ENCODE data around the gene CLDND2.

The CLDND2 gene

GRCh38 chr19:51354742-51355148 lies 14.1 kb downstream of the CLDND2 start:
- no peak for DNase-seq (ENCODE audit: low read depth in 1 of 2, low spot score in 1 of 2)

DNA sequence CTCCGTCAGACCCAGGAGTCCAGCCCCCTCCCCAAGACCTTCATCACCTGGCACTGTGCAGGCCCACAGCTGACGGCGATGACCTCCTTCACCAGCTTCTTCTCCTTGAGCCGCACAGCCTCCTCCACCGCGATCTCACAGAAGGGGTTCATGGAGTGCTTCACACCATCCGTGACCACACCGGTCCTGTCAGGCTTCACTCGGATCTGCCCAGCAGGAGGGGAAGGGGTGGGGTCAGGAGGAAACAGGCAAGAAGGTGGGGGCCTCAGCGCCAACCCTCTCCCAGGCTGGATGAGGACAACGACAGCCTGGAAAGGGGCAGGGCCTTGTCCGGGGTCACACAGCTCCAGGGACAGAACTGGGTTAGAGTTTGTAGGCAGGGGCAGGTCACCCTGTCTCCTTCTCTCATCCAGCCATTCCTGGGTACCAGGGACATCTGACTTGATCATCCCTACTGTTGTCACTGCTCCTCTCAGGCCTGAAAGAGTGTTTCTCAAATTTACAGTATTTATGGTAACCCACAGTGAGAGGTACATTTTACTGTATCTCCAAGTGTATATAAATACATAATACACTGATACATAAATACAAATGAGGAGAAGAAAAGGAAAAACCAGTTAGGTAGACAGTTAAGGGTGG lies 14.6 kb downstream of the CLDND2 start:
- no peak for DNase-seq (ENCODE audit: low read depth in 1 of 2, low spot score in 1 of 2)

DNA sequence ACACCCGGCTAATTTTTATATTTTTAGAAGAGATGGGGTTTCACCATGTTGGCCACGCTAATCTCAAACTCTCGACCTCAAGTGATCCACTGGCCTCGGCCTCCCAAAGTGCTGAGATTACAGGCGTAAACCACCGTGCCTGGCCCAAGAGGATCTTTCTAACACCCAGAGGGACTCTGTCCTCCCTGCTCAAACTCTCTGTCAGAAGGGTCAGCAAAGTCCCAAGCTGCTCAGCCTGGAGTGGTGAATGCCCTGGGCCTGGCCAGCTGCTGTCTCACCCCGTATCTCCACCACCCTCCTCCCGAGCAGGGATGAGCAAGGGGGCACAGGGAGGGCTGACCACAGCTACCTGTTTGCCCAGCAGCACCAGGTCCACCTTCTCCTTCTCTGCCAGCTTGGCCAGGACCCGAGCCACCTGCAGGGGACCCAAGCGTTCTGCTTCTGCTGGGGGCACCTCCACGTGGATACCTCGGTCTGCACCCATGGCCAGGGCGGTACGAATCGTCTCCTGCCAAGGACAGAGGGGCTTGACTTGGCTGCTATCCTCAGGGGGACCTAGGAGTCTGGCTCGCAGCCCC lies 15.9 kb downstream of the CLDND2 start:
- no peak for DNase-seq (ENCODE audit: low read depth in 1 of 2, low spot score in 1 of 2)

DNA sequence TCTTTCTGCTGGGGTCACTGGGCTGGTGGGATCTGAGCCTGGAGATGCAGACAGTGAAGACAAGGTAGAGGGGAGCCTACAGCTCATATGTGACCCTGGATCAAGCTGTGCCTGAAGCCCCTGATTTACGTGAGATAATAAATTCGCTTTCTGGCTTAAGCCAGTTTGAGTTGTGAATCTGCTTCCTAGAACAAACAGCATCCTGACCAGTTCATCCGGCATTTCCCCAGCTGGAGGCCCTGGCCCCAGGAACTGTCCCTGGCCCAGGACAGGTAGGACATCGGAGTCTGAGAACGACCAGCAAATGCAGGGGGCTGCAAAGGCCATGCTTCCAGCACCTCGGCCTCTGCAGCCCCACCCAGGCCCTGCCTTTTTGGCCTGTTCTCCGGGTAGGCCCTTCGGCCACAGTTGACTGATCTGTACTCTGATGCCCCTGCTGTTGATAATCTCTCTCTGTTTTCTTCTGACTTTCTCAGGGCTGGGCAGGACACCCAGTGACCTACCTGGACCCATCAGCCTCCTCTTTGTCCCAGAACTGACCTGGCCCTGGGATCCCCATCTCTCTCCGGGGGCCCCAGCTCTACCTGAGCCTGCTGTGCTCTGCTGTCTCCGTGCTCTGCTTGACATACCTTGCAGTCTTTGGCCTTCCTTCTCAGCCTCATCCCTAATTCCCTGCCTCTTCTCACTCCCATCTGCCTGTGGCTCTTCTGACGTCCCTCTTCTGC lies 17.4 kb downstream of the CLDND2 start:
- DNase-seq (ENCODE audit: low read depth in 1 of 2, low spot score in 1 of 2) = no peak

DNA sequence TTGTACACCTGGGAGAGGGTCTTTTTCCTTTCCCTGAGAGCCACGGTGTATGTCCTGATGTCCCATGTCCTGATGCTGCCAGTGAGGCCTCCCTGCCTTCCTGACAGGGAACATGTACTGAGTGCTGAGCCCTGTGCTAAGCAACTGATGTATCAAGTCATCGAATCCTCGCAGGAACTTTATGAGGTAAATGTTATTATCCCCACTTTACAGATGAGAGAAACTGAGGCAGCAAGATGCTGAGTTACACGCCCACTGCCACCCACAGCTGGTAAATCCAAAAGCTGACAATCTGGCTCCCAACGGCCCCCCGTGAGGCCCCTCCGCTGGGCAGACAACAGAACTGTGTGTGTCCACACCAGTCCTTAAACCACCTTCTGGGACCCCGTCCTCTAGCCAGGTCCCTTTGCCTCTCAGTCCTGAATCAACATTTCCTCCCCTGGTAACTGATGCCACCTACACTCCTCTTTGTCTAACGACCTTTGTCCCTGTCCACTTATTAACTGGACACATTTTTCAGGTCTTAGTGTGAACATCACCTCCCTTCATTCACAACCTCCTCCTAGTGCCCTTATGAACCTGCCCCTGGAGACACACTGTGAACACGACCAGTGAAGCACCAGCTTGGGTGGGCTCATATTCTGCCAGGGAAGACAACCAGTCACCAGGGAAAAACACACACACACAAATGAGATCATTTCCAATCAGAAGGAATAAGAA lies 21.4 kb downstream of the CLDND2 start:
- no peak for DNase-seq (ENCODE audit: low read depth in 1 of 2, low spot score in 1 of 2)

- no peak for DNase-seq (ENCODE audit: low read depth in 1 of 2, low spot score in 1 of 2)
Observed at GRCh38 chr19:51346742-51347141, 22.1 kb downstream of the CLDND2 start.

DNA sequence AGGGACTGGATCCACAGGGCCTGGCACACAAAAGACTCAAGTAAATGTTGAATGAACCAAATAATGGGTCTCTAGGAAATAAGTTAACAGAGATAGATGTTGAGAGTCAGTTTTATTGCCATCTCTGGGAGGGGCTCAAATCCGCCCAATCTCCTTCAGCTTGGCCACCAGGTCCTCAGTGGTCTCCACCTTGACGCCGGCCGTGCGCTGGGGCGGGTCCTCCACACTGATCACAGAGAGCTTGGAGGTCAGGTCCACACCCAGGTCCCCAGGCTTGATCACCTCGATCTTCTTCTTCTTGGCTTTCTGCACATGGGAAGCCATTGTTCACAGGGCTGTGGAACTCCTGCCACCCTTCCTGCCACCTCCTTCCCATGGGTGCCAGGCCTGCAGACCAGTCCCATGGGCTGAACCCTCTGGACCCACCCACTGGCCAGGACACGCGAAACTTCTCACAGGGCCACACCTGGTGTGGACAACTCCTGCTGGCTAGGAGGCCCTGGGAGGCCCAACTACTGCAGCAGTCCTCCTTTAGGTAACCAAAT lies 23.7 kb downstream of the CLDND2 start:
- DNase-seq (ENCODE audit: low read depth in 1 of 2, low spot score in 1 of 2) = no peak

DNA sequence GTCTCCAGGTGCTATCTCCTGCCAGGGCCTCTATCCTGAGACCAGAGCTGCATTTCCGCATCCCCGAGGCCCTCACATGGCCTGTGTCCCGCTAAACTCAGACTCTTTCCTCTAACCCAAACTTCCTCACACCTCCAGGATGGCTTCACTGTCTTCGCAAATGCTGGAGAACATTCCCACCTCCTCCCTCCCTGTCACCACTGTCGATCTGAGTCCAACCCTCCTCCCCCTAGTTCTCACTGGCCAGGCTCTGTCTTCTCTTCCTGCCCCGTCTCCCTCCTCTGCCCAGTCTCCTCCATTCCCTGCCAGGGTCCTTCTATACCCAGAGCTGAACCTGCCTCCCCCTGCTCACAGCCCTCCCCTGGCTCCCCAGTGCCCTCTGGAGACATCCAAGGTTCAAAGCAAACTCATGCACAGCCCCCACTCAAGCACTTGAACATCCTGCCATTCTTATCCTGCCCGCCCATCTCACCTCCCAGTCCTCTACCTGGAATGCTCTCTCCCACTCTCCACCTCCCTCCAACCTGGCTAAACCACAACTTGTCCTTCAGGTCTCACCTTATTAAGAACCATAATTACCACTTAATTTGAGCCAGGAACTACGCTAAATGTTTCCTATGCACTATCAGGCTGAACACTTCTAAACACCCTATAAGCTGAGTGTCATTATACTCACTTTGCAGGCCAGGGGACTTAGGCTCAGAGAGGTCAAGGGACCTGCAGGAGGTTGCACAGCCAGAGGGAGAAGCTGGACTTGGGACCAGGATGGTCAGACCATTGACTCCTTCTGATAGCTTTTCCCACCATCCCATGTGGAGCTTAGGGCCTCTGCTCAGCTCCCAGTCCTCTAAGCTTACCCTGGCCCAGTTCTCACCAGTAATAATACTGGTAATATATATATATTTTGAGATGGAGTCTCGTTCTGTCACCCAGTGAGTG lies 25.9 kb downstream of the CLDND2 start:
- DNase-seq (ENCODE audit: low read depth in 1 of 2, low spot score in 1 of 2) = no peak

DNA sequence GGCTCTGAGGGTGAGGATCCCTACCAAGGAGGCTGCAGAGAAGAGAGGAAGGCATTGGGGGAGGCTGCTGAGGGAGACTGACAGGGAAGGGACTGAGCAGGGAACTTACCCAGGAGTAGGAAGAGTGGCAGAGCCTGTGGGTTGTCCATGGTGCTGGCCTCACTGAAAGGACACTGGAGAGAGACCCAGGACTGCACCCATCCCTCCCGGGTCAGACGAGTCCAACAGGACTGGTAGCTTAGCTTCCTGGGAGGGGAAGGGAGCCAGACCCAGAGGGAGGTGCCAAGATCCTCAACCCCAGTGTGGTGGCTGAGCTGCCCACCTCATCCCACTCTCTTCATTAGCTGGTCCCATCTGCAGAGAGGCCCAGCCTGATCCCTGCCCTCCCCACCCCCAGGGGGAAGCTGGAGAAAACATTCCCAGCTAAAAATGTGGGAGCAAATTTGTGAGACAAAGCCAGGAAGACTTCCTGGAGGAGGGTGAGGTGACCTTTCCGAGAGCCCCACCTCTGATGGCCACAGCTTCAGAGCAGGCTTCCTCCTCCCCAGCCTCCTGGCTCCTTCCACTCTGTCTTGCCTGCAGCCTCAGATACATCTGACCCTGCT lies 26.7 kb downstream of the CLDND2 start, which contains the start of gene VSIG10L:
VSIG10L (minus strand) TSS at position 164 of the 605 bp plus-strand sequence; CDS start at position 149, 15 bp downstream.
- no peak for DNase-seq (ENCODE audit: low read depth in 1 of 2, low spot score in 1 of 2)

- no peak for DNase-seq (ENCODE audit: low read depth in 1 of 2, low spot score in 1 of 2)
Observed at GRCh38 chr19:51341066-51341465, 27.7 kb downstream of the CLDND2 start.

DNA sequence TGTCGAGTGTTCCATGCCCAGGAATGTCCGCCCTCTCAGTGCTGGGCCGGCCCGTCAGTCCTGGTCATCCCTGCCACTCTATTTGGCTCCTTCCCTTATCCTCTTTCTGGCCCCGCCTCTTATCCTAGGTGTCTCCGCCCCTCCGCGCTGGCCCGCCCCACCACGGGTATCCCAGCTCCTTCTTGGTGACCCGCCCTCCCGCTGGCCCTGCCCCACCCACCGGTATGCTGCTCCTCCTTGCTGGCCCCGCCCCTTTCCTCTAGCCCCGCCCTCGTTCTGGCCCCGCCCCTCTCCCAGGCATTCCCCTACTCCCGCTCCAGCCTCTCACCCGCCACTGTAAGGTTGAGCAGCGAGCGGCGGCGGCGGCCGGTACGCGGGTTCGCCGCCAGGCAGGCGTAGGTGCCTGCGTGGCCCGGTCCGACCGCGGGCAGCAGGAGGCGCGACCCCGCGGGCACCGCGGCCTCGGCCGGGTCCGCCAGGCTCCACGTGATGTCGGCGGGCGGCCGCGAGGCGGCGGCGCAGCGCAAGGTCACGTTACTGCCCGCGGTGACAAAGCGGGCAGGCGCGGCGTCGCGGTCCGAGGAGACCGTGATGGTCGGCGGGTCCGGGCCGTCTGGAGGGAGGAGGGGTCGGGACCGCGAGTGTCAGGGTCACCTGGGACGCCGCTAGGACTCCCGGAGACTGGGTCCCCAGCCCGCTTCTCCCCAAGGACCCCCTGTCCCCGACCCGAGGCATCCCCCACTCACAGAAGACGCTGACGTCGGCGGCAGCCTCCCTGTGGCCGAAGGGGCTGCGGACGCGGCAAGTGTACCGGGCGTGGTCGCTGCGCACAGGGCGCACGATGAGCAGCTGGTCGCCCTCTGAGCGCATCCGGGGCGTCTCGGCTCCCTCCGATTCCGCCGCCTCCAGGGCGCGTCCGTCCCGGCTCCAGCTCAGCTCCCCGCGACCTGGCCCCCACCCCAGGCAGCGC lies 28.8 kb downstream of the CLDND2 start:
- peak; percentile 67 to 90 for DNase-seq (ENCODE audit: low read depth in 1 of 2, low spot score in 1 of 2)

DNA sequence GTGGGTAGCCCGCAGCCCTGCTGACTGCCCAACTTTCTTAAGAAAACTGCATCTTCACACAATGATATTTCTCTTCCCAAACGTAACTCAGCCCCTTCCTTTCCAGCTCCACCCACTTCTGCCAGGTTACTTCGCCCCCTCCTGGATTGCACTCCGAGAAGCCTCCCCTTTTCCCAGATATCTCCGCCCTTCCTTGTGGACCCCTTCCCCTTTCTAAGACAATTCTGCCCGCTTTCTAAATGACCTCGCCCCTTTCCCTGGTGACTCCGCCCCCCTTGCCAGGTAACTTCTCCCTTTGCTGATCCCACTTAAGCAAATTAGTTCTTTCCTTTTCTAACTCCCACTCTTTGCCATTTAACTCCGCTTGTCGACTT lies 29.5 kb downstream of the CLDND2 start:
- DNase-seq (ENCODE audit: low read depth in 1 of 2, low spot score in 1 of 2) = no peak

DNA sequence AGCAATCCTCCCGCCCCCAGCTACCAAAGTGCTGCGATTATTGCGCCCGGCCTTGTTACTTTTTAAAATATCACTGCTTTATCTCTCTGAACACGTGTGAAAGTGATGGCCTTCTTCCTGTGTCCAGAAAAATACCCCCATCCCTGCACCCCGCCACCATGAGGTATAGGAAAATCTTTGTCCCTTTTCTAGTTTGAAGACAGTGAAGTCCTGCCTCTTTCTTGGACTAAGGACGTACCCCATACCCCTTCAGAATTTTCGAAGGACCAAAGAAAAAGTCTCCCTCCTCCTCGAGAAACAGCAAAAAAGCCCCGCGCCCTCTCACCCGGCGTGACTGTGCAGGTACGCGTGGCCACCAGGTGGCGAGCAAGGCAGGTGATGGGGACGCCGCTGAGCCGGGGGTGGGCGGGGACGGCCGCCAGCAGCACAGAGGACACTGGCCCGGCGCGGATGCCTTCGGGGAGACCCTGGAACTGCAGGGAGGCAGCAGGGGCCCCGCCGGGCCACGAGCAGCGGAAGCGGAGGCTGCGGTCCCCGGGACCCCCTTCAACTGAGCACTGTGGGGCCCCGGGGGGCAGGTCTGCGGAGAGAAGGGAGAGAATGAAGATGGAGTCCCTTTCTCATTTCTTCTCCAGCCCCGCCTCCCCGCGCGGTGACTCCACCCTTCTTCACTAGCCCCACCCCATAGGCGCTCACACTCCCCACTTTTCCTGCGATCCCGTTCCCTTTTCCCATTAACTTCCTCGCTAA lies 30.1 kb downstream of the CLDND2 start:
- peak; percentile 70 to 83 for DNase-seq (ENCODE audit: low read depth in 1 of 2, low spot score in 1 of 2)

DNA sequence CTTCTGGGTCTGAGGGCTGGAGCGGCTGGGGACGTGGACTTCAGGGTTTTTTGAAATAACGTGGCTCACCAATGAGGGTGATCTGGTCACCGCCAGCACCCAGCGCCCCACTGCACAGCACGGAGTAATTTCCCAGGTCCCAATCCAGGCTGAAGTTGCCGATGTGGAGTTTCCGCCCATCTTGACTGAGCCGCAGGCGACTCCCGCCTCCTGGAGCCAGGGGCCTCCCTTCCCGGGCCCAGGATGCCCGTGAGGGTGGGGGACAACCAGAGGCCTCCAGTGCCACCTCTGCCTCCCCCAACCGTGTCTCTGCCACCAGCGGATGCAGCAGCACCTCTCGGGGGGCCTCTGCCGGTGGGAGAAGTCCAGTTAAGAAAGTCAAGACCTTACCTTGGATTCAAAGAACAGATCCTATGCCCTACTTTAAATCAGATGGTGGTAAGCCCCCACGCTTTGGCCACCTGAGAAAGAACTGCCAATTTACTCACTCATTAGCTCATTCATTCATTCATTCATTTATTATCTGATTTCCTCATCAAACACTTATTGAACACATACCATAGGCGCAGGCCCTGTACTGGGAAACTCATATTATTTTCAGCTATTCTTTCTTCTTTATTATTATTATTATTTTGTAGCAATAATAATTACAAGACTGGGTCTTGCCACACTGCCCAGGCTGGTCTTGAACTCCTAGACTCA lies 30.8 kb downstream of the CLDND2 start:
- no peak for DNase-seq (ENCODE audit: low read depth in 1 of 2, low spot score in 1 of 2)

- DNase-seq (ENCODE audit: low read depth in 1 of 2, low spot score in 1 of 2) = no peak
Observed at GRCh38 chr19:51337141-51337860, 31.5 kb downstream of the CLDND2 start.

DNA sequence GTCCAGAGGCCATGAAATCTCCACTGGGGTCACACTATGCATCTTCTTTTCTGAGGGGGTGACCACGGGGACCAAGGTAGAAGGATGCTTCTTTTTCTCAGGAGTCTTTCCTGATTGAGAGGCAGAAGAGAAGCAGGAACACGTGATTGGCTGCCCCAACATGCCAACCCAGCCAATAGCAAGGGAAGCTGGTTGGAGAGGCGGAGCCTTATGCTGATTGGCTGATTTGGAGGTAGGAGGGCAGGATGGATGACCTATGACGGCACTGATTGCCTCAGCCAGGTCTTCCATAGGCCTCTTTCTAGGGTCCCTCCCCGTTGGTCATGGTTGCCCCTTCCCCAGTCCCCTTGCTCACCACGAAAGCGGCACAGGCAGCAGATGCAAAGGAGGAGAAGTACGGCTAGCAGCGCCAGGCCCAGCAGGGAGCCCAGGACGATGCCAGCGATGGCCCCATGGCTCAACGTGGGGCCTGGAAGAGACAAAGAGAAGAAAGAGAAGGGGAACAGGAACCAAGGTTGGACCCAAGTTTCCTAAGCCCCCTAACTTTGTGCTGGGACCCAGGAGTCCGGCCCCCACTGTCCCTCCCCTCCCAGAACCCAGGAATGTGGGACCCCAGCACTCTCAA lies 34.9 kb downstream of the CLDND2 start:
- no peak for DNase-seq (ENCODE audit: low read depth in 1 of 2, low spot score in 1 of 2)

Measured in stimulated activated CD4-positive, alpha-beta T cell treated with anti-CD3 and anti-CD28 coated beads, Interleukin-15, amount 100 ng/mL, for 1 hour (primary cell).